Omental fat pad (tissue), 4 donors: Measurements from ENCODE around the gene TRERF1. TPM values are rescaled to one million over a fixed set of nuclear protein-coding genes. Genes with fewer than 3 reads are reported as not detected.

Source experiments
- ATAC-seq: fragments of 150-250 bp; one replicate; pipeline ENCODE4 v1.9.1; 2016; ENCODE audit warnings: mild to moderate bottlenecking, moderate library complexity; ENCODE audit not compliant: low FRiP score
- DNase-seq: peaks from one replicate; pipeline ENCODE4 v3.0.0-alpha.2; 2019; ENCODE audit warnings: low spot score
- CTCF ChIP-seq, 3 donors: fragments of 450-650 bp; IDR thresholded peaks; one replicate each; pipeline ENCODE4 v1.5.1; 2016 to 2017; ENCODE audit warnings: antibody characterized with exemption in 3 of 3, mild to moderate bottlenecking in 3 of 3, moderate library complexity in 2 of 3
- total RNA-seq, 4 donors: library from RNA; depleted of rRNA; stranded (reverse); fragments of >200 nt; gene quantifications; one replicate each; pipeline ENCODE4 v1.1.0, GENCODE V29; 2016

TRERF1 gene
- total RNA-seq, 4 donors from 2014 or later: 2.0 to 10.2 (median 2.6) TPM

- DNase-seq: no peak
- no peak for ATAC-seq
- no peak for TF ChIP-seq CTCF (IDR thresholded peaks at IDR 0.05)
These were observed 182.2 kb downstream of the TRERF1 start for GRCh38 chr6:42269553-42269952.

GRCh38 chr6:42268835-42269204 is 182.9 kb downstream of the TRERF1 start:
- DNase-seq: no peak
- ATAC-seq: no peak
- TF ChIP-seq CTCF (IDR thresholded peaks at IDR 0.05): no peak

- DNase-seq (no peak), ATAC-seq (no peak)
- no peak for TF ChIP-seq CTCF (IDR thresholded peaks at IDR 0.05)
These were observed 183.5 kb downstream of the TRERF1 start for GRCh38 chr6:42268016-42268834.

GRCh38 chr6:42266538-42266937 is 185.2 kb downstream of the TRERF1 start:
- no peak for ATAC-seq
- no peak for TF ChIP-seq CTCF (IDR thresholded peaks at IDR 0.05)
- DNase-seq: no peak

GRCh38 chr6:42264852-42265390 is 186.8 kb downstream of the TRERF1 start:
- no peak for ATAC-seq
- no peak for DNase-seq
- TF ChIP-seq CTCF (IDR thresholded peaks at IDR 0.05): no peak

GRCh38 chr6:42264162-42264851 is 187.4 kb downstream of the TRERF1 start:
- DNase-seq (no peak), ATAC-seq (no peak)
- TF ChIP-seq CTCF (IDR thresholded peaks at IDR 0.05): no peak
